Neutrophil (primary cell): Measurements from ENCODE around the gene PKIG.

ENCODE experiments used
- H3K27ac ChIP-seq: fragments of 200-600 bp; sonication (generic); 2 replicates; pipeline ENCODE4 v1.5.1; 2016; ENCODE audit warnings: mild to moderate bottlenecking, moderate library complexity
- H3K27me3 ChIP-seq: fragments of 200-600 bp; sonication (generic); 2 replicates; pipeline ENCODE4 v1.6.0; 2016; ENCODE audit warnings: mild to moderate bottlenecking
- H3K36me3 ChIP-seq: fragments of 200-600 bp; sonication (generic); 2 replicates; pipeline ENCODE4 v1.5.1; 2017
- H3K4me1 ChIP-seq, 2 experiments: fragments of 200-600 bp in 1 of 2; sonication (generic) in 1 of 2; 1 replicate in 1 of 2; 2 replicates in 1 of 2; pipeline versions ENCODE4 v1.5.1 to v1.6.1; 2013 to 2016; ENCODE audit warnings: low read depth in 1 of 2, low read length in 1 of 2, mild to moderate bottlenecking in 1 of 2, moderate library complexity in 1 of 2; ENCODE audit not compliant: control insufficient read depth in 1 of 2, insufficient read depth in 1 of 2
- H3K4me3 ChIP-seq, 2 experiments: fragments of 200-600 bp in 1 of 2; sonication (generic) in 1 of 2; 1 replicate in 1 of 2; 2 replicates in 1 of 2; pipeline ENCODE4 v1.5.1; 2013 to 2016; ENCODE audit warnings: low read depth in 1 of 2, low read length in 1 of 2, mild to moderate bottlenecking in 1 of 2, moderate library complexity in 1 of 2
- H3K9me3 ChIP-seq: fragments of 200-600 bp; sonication (generic); 2 replicates; pipeline ENCODE4 v1.5.1; 2016
- TF ChIP-seq, protein P1 (sequence below): fragments of 200-600 bp; sonication (generic); IDR thresholded peaks from 2 replicates; pipeline ENCODE4 v1.5.1; 2016; ENCODE audit warnings: antibody characterized with exemption

Gene PKIG

DNA sequence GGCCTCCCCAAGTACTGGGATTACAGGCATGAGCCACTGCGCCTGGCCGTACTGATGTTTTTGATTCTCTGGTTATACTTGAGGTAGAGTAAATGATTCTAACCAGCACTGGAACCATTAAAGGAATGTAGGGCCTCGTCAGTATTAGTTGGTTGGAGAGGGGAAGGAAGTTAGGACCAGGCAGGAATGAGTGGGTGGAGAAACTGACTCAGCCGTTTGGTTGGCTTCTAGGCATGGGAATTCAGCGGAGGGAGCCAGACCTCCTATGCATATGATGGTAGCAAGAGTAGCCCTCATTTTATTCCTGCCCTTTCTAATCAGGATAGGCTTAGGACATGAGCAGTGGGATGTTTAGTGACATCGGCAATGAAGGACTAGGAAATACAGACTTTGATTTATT, 41.5 kb upstream of the PKIG start:
- no peaks in the 10 kb centered on the region for H3K27me3 ChIP-seq
- peaks cover 0 to 7% of the 10 kb centered on the region in 2 experiments for H3K4me1 ChIP-seq
- no peaks in the 10 kb centered on the region for H3K9me3 ChIP-seq
- no peaks in the 10 kb centered on the region for H3K36me3 ChIP-seq
- no peak overlapping the region for H3K27ac ChIP-seq
- TF ChIP-seq, protein P1, sequence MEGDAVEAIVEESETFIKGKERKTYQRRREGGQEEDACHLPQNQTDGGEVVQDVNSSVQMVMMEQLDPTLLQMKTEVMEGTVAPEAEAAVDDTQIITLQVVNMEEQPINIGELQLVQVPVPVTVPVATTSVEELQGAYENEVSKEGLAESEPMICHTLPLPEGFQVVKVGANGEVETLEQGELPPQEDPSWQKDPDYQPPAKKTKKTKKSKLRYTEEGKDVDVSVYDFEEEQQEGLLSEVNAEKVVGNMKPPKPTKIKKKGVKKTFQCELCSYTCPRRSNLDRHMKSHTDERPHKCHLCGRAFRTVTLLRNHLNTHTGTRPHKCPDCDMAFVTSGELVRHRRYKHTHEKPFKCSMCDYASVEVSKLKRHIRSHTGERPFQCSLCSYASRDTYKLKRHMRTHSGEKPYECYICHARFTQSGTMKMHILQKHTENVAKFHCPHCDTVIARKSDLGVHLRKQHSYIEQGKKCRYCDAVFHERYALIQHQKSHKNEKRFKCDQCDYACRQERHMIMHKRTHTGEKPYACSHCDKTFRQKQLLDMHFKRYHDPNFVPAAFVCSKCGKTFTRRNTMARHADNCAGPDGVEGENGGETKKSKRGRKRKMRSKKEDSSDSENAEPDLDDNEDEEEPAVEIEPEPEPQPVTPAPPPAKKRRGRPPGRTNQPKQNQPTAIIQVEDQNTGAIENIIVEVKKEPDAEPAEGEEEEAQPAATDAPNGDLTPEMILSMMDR = no peak
- no peak overlapping the region for H3K4me3 ChIP-seq

DNA sequence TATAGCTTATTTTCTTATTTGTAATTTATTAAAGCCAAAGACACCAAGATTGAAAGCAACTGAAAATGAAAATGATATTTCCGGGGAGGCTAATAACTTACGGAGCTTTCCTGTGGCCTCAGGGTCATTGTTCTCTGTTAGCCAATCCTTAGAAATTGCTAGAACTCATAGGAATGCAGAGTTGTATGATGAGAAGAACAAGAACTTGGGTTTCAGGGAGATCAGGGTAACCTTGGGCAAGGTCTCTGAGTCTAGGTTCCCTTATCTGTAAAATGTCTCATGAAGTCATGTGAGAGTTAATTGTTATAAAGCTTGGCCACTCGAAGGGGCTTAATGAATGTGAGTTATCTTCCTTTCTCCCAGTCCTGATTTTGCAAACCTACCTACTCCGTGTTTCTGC, 40.4 kb upstream of the PKIG start:
- H3K9me3 ChIP-seq = no peaks in the 10 kb centered on the region
- H3K27ac ChIP-seq = no peak overlapping the region
- H3K4me3 ChIP-seq = no peak overlapping the region
- no peaks in the 10 kb centered on the region for H3K27me3 ChIP-seq
- H3K4me1 ChIP-seq = no peaks in the 10 kb centered on the region
- no peaks in the 10 kb centered on the region for H3K36me3 ChIP-seq
- TF ChIP-seq, protein P1 = no peak

DNA sequence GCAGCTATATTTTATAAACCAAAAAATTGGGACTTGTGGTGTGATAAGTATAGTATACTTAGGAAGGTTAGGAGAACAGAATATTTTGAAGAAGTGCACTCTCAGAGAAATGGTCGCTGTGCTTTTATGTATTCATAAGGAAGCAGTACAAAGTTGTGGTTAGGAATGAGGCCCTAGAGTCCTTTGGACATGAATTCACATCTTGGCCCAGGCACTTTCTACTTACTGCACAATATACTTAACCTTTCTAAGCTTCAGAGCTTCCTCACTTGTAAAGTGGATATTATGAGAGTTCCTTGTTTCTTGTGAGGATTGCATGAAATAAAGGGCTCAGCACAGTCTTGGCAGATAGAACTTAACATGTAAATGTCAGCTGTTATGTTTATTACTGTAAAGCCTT, 39.5 kb upstream of the PKIG start:
- Histone ChIP-seq H3K27ac (no peak overlapping the region), H3K36me3 (no peaks in the 10 kb centered on the region), H3K4me3 (no peak overlapping the region), H3K27me3 (no peaks in the 10 kb centered on the region), H3K9me3 (no peaks in the 10 kb centered on the region), H3K4me1 (no peaks in the 10 kb centered on the region)
- TF ChIP-seq, protein P1 = no peak

DNA sequence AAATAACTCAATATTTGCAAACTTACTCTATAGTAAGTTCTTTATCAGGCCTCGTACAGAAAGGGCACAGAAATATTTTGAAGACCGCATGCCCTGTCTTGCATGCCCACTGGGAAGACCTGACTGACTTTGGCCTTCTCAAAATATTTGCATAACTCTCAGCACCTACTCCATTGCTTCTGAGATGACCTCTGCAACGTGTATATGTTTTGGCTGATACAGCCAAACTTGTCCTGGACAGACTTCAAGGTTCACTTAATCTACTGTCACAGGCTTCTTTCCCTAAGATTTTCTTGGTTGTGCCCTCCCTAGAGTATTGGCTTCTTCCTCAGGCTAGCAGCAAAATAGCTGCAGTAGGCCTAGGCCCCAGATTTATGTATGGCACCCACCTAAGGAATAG, 39.0 kb upstream of the PKIG start:
- Histone ChIP-seq H3K4me3 (no peak overlapping the region), H3K27me3 (no peaks in the 10 kb centered on the region), H3K36me3 (no peaks in the 10 kb centered on the region), H3K9me3 (no peaks in the 10 kb centered on the region), H3K4me1 (no peaks in the 10 kb centered on the region), H3K27ac (no peak overlapping the region)
- TF ChIP-seq, protein P1 = no peak

DNA sequence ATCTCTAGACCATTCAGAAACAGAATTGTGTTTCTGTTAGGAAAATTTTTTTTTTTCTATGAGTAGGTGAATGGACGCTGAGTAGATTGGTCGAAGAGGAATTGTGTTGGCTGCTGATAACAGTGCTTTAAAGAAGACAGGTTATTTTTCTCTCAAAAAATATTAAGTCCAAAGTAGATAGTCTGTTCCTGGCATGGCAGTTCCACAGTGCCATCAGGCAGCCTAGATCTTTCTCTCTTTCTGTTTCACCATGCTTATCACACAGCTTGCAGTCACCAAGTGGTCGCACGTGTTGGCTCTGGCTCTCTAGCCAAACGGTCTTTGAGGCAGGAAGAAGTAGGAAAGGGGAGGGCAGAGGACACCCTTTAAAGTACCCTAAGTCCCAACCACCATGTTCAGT, 38.1 kb upstream of the PKIG start:
- H3K9me3 ChIP-seq = no peaks in the 10 kb centered on the region
- no peak overlapping the region for H3K4me3 ChIP-seq
- no peaks in the 10 kb centered on the region for H3K36me3 ChIP-seq
- H3K27ac ChIP-seq = no peak overlapping the region
- H3K4me1 ChIP-seq = no peaks in the 10 kb centered on the region
- TF ChIP-seq, protein P1 = no peak
- no peaks in the 10 kb centered on the region for H3K27me3 ChIP-seq

DNA sequence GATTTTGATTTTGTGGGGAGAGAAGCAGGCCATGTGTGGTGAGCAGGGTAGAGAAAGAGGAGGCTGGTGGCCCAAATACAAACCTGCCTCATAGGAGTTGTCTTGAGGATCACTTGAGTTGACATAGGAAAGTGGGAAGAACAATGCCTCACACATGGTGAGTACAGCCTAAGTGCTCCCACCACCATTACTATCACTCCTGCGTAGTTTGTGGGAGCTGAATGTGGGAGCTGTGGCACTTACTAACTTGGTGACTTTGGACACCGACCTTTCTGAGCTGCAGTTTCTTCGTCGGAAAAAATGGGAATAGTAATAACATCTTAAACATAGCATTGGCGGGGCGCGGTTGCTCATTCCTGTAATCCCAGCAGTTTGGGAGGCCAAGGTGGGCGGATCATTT, 35.0 kb upstream of the PKIG start:
- Histone ChIP-seq H3K4me3 (no peak overlapping the region), H3K27me3 (no peaks in the 10 kb centered on the region), H3K9me3 (no peaks in the 10 kb centered on the region), H3K4me1 (no peaks in the 10 kb centered on the region), H3K27ac (no peak overlapping the region), H3K36me3 (no peaks in the 10 kb centered on the region)
- TF ChIP-seq, protein P1 = no peak
